Measurements from ENCODE around the gene E2F4. TPM values are rescaled to one million over a fixed set of nuclear protein-coding genes. Genes with fewer than 3 reads are reported as not detected.

E2F4 gene
- total and polyA plus RNA-seq, 2 of the 13 experiments (the other 11 are each of a cell fraction or from before 2014, with no cell fraction given) = 84.8 to 91.2 TPM

DNA sequence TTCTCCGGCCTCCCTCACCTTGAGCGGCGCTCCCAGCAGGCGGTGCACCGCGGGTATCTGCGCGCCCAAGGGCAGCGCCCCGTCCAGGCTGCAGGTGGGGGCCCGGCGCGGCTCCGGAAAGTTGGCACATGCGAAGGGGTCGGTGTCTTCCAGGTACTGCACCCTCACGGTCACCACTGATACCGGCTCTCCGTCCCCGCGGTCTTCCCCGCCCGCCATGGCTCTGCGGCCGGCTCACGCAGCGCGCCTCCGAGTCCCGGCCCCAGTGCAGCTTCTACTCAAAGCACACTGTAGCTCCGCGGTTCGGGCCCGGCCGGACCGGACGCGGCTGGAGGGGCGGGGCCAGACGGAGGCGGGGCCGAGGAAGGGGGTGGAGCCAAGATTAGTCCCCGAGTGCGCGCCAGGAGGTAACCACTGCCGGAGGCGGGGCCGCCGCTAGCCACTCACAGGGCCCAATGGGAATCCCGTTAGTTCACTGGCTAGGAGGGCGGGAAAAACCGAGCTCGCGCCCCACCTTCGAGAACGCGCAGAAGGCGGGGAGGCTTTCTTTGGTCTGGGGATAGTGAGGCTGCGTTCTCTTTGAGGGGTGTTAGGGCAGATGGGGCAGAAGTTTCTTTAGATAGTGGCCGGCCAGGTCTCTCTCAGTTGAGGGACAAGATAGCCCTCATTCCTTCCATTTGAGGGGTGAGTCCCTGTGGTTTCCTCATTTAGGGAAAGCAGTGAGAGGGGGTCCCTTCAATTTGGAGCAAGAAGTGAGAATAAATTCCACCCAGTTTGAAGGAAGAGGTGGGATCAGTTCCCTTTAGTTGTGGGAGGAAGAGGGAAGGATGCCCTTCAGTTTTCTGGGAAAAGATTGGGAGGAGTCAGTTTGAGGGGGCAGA lies 55.5 kb downstream of the E2F4 start, which contains the start of gene FHOD1 (continued):
- TF ChIP-seq ZNF512B (CRISPR knock-in tag; IDR thresholded peaks at IDR 0.05; ENCODE audit: borderline replicate concordance) (0 out of 2 replicates have a peak, but pooled peaks have one; percentile 13), ZNF549 (CRISPR knock-in tag; IDR thresholded peaks at IDR 0.05) (no peak), HCFC1 (IDR thresholded peaks at IDR 0.05; ENCODE audit: low read depth, low read length) (no peak), HDAC1 (CRISPR knock-in tag; IDR thresholded peaks at IDR 0.05) (peak; percentile 96), GATAD2A (CRISPR knock-in tag; IDR thresholded peaks at IDR 0.05) (0 out of 2 replicates have a peak, but pooled peaks have one; percentile 48), RARG (CRISPR knock-in tag; IDR thresholded peaks at IDR 0.05; ENCODE audit: low read depth) (0 out of 2 replicates have a peak, but pooled peaks have one; percentile 80), ZBTB34 (CRISPR knock-in tag; IDR thresholded peaks at IDR 0.05) (peak; percentile 58; the same call in 1 of the 2 replicates), RAD51 (IDR thresholded peaks at IDR 0.05; ENCODE audit: borderline replicate concordance) (no peak), DDIT3 (CRISPR knock-in tag; IDR thresholded peaks at IDR 0.05) (no peak), MBD4 (IDR thresholded peaks at IDR 0.05; ENCODE audit: borderline replicate concordance, low read length) (no peak), ZNF138 (CRISPR knock-in tag; IDR thresholded peaks at IDR 0.05; ENCODE audit: low read depth) (no peak), MAF1 (CRISPR knock-in tag; IDR thresholded peaks at IDR 0.05; ENCODE audit: borderline replicate concordance) (no peak), MTERF4 (CRISPR knock-in tag; IDR thresholded peaks at IDR 0.05) (peak; percentile 68; the same call in 1 of the 2 replicates), ZNF614 (CRISPR knock-in tag; IDR thresholded peaks at IDR 0.05; ENCODE audit: borderline replicate concordance) (no peak)
- TF ChIP-seq, protein P1, sequence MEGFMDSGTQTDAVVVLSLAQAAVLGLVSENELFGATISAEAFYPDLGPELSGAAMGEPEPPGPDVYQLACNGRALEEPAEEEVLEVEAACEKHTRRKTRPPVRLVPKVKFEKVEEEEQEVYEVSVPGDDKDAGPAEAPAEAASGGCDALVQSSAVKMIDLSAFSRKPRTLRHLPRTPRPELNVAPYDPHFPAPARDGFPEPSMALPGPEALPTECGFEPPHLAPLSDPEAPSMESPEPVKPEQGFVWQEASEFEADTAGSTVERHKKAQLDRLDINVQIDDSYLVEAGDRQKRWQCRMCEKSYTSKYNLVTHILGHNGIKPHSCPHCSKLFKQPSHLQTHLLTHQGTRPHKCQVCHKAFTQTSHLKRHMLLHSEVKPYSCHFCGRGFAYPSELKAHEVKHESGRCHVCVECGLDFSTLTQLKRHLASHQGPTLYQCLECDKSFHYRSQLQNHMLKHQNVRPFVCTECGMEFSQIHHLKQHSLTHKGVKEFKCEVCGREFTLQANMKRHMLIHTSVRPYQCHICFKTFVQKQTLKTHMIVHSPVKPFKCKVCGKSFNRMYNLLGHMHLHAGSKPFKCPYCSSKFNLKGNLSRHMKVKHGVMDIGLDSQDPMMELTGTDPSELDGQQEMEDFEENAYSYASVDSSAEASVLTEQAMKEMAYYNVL (CRISPR knock-in tag; IDR thresholded peaks at IDR 0.05; ENCODE audit: borderline replicate concordance) = no peak
- TF ChIP-seq, protein P2, sequence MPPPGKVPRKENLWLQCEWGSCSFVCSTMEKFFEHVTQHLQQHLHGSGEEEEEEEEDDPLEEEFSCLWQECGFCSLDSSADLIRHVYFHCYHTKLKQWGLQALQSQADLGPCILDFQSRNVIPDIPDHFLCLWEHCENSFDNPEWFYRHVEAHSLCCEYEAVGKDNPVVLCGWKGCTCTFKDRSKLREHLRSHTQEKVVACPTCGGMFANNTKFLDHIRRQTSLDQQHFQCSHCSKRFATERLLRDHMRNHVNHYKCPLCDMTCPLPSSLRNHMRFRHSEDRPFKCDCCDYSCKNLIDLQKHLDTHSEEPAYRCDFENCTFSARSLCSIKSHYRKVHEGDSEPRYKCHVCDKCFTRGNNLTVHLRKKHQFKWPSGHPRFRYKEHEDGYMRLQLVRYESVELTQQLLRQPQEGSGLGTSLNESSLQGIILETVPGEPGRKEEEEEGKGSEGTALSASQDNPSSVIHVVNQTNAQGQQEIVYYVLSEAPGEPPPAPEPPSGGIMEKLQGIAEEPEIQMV (CRISPR knock-in tag; IDR thresholded peaks at IDR 0.05; ENCODE audit: low read depth) = no peak
- TF ChIP-seq, protein P3, sequence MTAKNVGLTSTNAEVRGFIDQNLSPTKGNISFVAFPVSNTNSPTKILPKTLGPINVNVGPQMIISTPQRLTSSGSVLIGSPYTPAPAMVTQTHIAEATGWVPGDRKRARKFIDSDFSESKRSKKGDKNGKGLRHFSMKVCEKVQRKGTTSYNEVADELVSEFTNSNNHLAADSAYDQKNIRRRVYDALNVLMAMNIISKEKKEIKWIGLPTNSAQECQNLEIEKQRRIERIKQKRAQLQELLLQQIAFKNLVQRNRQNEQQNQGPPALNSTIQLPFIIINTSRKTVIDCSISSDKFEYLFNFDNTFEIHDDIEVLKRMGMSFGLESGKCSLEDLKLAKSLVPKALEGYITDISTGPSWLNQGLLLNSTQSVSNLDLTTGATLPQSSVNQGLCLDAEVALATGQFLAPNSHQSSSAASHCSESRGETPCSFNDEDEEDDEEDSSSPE (CRISPR knock-in tag; IDR thresholded peaks at IDR 0.05) = peak; percentile 96
